NB4 (cell line): ENCODE measurements around the gene FCER1A.

Experiments
- DNase-seq: peaks from one replicate; pipeline ENCODE4 v3.0.0; 2010; ENCODE audit warnings: low read depth
- H3K4me3 ChIP-seq: one replicate; pipeline ENCODE4 v1.5.1; 2011; ENCODE audit warnings: mild to moderate bottlenecking, low read depth, low read length, moderate library complexity
- CTCF ChIP-seq: IDR thresholded peaks from one replicate; pipeline ENCODE4 v1.5.1; 2012; ENCODE audit warnings: low read depth, low read length
- MAX ChIP-seq: IDR thresholded peaks from 2 replicates; pipeline ENCODE4 v1.6.1; 2011; ENCODE audit warnings: low read depth, low read length
- MYC ChIP-seq: IDR thresholded peaks from 2 replicates; pipeline ENCODE4 v1.6.1; 2011; ENCODE audit warnings: low read depth, low read length
- POLR2A ChIP-seq: IDR thresholded peaks from 2 replicates; pipeline ENCODE4 v1.6.1; 2011; ENCODE audit warnings: mild to moderate bottlenecking; ENCODE audit not compliant: insufficient read length; ENCODE audit errors: extremely low read depth

FCER1A gene

GRCh38 chr1:159302095-159302494 lies at the start of gene FCER1A:
TSS of gene FCER1A (plus strand) at chr1:159302336. CDS start at chr1:159302365, 29 bp downstream.
- DNase-seq, result no peak
- TF ChIP-seq POLR2A (no peak), CTCF (no peak), MAX (no peak), MYC (no peak)
- no peak within 1 kb of the TSS for H3K4me3 ChIP-seq

GRCh38 chr1:159261311-159261710 lies 40.8 kb upstream of the FCER1A start:
- no peak for TF ChIP-seq MYC
- TF ChIP-seq CTCF, result no peak
- TF ChIP-seq POLR2A, result no peak
- no peak for TF ChIP-seq MAX
- no peak for DNase-seq
- H3K4me3 ChIP-seq, result no peak overlapping the region

GRCh38 chr1:159261721-159262494 lies 40.2 kb upstream of the FCER1A start:
- H3K4me3 ChIP-seq, result no peak overlapping the region
- DNase-seq, result no peak
- TF ChIP-seq CTCF (no peak), MYC (no peak)

- no peak for DNase-seq
- no peak overlapping the region for H3K4me3 ChIP-seq
- TF ChIP-seq POLR2A (no peak), MYC (no peak), MAX (no peak), CTCF (no peak)
Measured at GRCh38 chr1:159266832-159267231, 35.3 kb upstream of the FCER1A start.

- H3K4me3 ChIP-seq, result no peak overlapping the region
- TF ChIP-seq CTCF (no peak), MAX (no peak), POLR2A (no peak), MYC (no peak)
- DNase-seq, result no peak
Measured at GRCh38 chr1:159274631-159275030, 27.5 kb upstream of the FCER1A start.

- TF ChIP-seq MYC, result no peak
- no peak for TF ChIP-seq MAX
- TF ChIP-seq CTCF, result no peak
- no peak for DNase-seq
- no peak overlapping the region for H3K4me3 ChIP-seq
Measured at GRCh38 chr1:159275891-159276290, 26.2 kb upstream of the FCER1A start.
